Peyer's patch (tissue), 4 donors: Measurements from ENCODE around the gene FBXO7.

Experiments
- POLR2A ChIP-seq, 2 donors: fragments of 450-650 bp; IDR thresholded peaks; one replicate each; pipeline ENCODE4 v1.5.1; 2017; ENCODE audit warnings: antibody characterized with exemption in 2 of 2, mild to moderate bottlenecking in 2 of 2, moderate library complexity in 2 of 2
- TF ChIP-seq, protein P1 (sequence below), 6 experiments: fragments of 450-650 bp in 4 of 6; fragments of 200-600 bp in 2 of 6; sonication (generic) in 1 of 6; IDR thresholded peaks; one replicate each; pipeline ENCODE4 v1.5.1; 2017 to 2019; ENCODE audit warnings: antibody characterized with exemption in 6 of 6, mild to moderate bottlenecking in 3 of 6, moderate library complexity in 1 of 6

DNA sequence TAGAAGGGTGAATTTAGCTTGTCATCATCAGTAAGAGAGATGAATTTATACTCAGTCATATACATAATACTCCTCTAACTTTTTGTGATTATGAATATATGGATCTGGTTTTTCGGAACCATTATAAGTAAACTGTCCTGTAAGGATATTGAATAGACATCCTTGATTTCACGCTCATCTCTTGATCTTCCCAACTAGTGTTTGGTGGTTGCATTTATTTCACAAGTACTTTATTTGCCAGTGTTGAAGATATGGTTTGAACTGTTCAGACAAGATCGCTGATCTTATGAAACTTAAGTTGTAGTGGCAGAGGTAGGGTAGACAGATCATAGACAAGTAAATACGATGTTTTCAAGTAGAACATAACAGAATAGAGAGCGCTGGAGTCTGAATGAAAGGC lies 3.0 kb downstream of the FBXO7 start:
- TF ChIP-seq, protein P1, sequence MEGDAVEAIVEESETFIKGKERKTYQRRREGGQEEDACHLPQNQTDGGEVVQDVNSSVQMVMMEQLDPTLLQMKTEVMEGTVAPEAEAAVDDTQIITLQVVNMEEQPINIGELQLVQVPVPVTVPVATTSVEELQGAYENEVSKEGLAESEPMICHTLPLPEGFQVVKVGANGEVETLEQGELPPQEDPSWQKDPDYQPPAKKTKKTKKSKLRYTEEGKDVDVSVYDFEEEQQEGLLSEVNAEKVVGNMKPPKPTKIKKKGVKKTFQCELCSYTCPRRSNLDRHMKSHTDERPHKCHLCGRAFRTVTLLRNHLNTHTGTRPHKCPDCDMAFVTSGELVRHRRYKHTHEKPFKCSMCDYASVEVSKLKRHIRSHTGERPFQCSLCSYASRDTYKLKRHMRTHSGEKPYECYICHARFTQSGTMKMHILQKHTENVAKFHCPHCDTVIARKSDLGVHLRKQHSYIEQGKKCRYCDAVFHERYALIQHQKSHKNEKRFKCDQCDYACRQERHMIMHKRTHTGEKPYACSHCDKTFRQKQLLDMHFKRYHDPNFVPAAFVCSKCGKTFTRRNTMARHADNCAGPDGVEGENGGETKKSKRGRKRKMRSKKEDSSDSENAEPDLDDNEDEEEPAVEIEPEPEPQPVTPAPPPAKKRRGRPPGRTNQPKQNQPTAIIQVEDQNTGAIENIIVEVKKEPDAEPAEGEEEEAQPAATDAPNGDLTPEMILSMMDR (IDR thresholded peaks at IDR 0.05), result no peak
- no peak for TF ChIP-seq POLR2A (IDR thresholded peaks at IDR 0.05)
